GM19240 (cell line): ENCODE measurements around the gene ANKRD33B.
"Not testable (repeated sequence)": the region's sequence is repeated elsewhere in the genome, so short reads cannot be mapped to it uniquely, and the experiment has no call there.

ENCODE experiments used
- DNase-seq: peaks from one replicate; pipeline ENCODE4 v3.0.0; 2011; ENCODE audit warnings: low spot score; ENCODE audit not compliant: insufficient read length

ANKRD33B gene

DNA sequence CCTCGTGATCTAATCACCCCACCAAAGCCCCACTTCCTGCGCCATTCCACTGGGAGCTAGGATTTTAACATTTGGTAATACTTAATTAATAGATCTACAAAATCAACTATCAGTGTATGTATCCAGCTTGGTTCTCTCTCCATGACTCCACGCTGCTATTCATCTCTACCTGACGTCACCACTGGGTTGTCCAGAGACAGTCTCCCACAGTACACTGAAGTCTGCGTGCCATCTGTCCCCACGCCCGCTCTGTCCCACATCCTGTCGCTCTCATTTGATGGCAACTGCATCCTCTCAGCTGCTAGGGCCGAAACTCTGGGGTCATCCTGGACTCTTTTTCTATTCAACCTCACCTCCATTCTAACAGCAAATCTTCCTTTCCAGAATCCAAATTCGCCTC is 53.2 kb downstream of the ANKRD33B start:
- no peak for DNase-seq

DNA sequence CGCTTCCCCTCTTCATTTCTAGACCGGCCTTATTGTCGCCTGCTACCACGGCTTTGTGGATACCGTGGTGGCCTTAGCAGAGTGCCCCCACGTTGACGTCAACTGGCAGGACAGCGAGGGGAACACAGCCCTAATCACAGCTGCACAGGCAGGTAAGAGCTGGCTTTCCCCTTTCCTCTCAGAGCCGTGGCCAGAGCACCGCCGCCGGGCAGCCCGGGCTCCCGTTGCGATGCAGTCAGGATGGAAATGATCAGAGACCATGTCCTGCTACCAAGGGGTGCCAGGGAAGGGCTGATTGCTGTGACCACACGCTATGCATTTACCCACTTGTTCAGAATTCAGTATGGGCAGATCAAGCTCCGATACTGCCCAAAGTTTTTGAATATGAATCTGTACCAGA is 54.4 kb downstream of the ANKRD33B start:
- no peak for DNase-seq

- no peak for DNase-seq
Observed at GRCh38 chr5:10619649-10620048, 55.8 kb downstream of the ANKRD33B start.

- DNase-seq = no peak
Observed at GRCh38 chr5:10620346-10620745, 56.5 kb downstream of the ANKRD33B start.

DNA sequence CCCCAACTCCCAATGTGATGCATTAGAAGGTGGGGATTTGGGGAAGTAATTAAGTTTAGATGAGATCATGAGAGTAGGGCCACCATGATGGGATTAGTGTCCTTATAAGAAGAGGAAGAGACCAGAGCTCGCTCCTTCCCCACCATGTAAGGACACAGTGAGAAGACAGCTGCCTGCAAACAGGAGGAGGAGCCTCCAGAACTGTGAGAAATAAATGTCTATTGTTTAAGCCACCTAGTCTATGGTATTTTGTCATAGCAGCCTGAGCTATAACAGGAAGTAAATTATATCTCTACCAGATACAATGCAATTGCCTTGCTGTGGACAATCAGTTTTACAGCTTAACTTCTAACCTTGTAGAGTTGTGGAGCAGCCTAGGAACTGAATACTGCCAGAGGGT is 58.0 kb downstream of the ANKRD33B start:
- no peak for DNase-seq

- no peak for DNase-seq
Observed at GRCh38 chr5:10622810-10623209, 58.9 kb downstream of the ANKRD33B start.

DNA sequence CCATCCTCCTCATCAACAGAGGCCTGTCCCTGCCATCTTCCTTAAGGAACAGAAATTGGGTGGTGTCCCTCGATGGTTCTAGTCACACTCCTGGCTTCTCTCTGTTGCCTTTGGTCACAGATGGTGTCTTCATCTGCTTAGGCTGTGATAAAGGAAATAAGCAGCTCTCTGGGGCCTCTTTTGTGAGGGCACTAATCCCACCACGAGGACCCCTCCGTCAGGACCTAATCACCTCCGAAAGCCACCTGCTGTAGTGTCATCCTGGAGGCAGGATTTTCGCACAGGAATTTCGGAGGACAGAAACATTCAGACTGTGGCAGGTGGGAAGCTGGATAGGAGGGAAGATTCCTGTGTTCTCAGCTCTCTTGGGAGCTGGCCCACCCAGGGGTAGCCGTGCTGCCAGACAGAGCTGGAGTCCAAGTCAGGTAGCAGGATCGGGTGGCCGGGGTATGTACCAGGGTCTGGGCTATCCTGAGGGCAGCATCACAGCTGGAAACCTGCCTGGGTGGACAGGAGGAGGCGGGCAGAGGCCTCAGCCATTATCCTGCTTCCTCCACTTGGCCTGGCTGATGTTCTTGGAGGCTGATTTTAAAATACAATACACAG is 59.5 kb downstream of the ANKRD33B start:
- no peak for DNase-seq

GRCh38 chr5:10624206-10624605 is 60.3 kb downstream of the ANKRD33B start:
- DNase-seq = no peak

DNA sequence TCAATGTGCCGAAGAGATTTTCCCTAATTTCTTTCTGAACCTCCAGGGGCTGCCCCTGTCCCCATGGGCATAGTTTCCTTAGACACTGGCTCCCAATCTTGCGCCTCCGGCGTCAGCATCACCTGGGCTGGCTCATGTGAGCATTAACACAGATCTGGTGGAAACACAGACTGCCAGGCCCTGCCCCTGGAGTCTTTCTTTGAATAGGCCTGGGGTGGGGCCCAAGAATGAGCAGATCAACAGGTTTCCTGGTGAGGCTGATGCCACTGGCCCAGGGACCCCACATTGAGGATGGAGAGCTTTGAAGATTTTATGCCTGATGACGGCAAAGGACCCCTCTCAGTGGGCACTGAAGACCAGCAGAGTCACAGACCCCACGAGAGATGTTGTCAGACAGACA is 60.8 kb downstream of the ANKRD33B start:
- no peak for DNase-seq

DNA sequence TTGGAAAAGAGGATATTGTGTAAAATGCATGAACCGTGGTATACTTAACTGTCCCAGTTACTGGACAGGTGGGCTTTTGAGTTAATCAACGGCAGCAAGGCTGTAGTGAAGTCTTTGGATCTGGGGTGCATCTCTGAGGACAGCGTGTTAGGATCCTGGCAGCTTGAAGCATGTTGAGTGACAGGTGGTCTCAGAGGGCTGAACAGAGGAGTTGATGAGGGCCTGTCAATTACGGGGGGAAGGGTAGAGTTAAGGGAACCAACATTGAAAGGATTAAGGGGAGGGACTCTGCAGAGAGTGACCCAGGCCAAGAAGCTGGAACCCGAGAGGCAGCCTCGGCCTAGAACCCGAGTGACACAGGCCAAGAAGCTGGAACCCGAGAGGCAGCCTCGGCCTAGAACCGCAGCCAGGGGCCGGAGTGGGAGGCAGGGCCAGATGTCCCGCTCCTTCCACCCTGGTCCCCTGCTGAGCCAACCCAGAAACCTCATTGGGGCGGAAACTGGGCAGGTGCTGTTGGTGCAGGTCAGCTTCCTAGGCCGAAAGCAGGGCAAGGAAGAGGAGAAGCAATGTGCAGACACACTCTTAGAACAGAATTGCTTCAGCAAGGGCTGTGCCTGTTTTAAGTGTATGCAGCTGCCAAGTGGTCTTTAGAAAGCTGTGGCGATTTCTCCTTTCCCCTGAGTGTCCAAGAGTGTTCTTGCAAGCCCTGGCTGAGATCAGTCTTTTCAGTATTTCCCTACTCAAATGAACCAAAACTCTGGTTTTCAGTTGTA is 62.0 kb downstream of the ANKRD33B start:
- DNase-seq = no peak

GRCh38 chr5:10626473-10627013 is 62.7 kb downstream of the ANKRD33B start:
- DNase-seq = no peak

DNA sequence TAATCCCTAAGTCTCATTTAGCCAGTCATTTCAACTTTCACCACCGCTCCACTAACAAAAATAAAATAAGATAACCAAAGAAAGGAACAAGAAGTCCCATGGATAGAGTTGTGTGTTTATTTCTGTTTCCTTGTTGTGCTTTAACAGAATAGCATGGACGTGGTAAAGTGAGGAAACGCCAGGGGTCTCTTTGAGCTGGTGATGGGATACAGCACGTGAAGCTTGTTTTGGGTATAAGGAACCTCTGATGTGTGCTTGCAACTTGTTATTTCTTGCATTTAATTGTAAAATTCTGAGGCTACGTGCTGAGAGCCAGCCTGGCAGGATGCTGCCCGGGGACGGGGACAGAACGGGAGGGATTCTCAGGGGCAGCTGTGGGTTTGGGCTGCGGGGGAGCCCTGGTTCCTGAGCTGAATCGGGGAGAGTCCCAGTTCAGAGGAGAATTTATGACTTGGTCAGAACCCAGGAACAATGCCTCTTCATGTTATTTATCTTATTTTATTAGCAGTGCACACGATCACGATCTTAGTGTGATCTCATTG is 63.4 kb downstream of the ANKRD33B start:
- no peak for DNase-seq

DNA sequence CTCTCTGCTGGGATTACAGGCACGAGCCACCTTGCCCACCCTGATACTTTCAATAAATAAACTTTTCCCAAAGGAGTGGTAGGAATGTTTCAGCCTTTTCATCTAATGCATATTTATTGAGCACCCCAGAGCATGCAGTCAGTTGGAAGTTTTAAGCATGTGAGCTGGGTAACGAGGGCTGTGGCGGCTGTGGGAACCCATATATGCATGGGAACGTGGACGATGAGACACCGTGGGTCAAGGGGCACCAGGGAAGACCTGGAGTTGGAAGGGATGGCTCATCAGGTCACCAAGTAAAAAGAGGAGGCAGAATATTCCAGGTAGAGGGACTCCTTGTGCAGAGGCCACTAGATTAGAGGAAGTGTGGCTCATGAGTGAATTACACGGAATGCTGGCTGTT is 64.7 kb downstream of the ANKRD33B start:
- no peak for DNase-seq

DNA sequence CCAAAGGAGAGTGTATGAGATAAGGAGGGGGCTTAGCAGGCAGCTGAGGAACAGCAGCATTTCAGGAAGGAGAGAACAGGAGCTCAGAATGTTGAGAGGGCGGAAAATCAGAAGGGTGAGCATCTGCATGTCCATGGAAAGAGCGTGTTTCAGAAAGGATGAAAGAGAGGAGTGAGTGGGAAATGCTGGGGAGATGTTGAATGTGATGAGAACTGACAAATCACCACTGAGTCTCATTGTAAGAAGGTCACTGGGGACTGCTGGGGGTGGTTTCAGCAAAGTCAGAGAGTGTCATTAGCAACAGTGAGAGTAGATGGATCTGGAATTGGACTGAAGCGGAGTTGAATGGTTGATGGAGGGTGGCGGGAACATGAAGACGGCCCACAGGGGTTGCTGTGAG is 65.8 kb downstream of the ANKRD33B start:
- no peak for DNase-seq

- DNase-seq = no peak
Observed at GRCh38 chr5:10630126-10630525, 66.3 kb downstream of the ANKRD33B start.

- not testable (repeated sequence) for DNase-seq
Observed at GRCh38 chr5:10630744-10631143, 66.9 kb downstream of the ANKRD33B start.

GRCh38 chr5:10631316-10631996 is 67.6 kb downstream of the ANKRD33B start:
- no peak for DNase-seq

- DNase-seq = peak; percentile 58
Observed at GRCh38 chr5:10632110-10632761, 68.4 kb downstream of the ANKRD33B start.

- DNase-seq = no peak
Observed at GRCh38 chr5:10633271-10634049, 69.6 kb downstream of the ANKRD33B start.

- DNase-seq = no peak
Observed at GRCh38 chr5:10634050-10634449, 70.2 kb downstream of the ANKRD33B start.

DNA sequence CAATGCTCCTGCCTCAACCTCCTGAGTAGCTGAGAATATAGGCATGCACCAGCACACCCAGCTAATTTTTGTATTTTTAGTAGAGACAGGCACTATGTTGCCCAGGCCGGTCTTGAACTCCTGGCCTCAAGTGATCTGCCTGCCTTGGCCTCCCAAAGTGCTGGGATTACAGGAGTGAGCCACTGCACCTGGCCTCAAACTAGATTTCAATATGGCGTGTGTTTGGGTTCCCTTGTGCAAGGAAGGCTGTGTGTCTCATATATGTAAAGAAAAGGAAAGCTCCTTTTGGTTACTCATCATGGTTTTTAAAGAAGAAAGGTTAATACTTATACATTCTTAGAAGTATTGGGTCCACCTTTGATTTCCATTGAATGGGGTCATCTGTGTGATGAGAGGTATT is 70.7 kb downstream of the ANKRD33B start:
- DNase-seq = no peak
